Skeletal muscle satellite cell (primary cell): ENCODE measurements around the gene LMF1.

Source experiments
- H3K27me3 ChIP-seq: 2 replicates; pipeline ENCODE4 v1.7.0; 2013; ENCODE audit warnings: low read length; ENCODE audit not compliant: control insufficient read depth, insufficient read depth
- H3K36me3 ChIP-seq: 2 replicates; pipeline ENCODE4 v1.7.0; 2013; ENCODE audit warnings: mild to moderate bottlenecking, control low read depth, low read length; ENCODE audit not compliant: insufficient read depth
- H3K4me1 ChIP-seq: 2 replicates; pipeline ENCODE4 v1.7.0; 2013; ENCODE audit warnings: low read length; ENCODE audit not compliant: control insufficient read depth, insufficient read depth
- H3K4me2 ChIP-seq: 2 replicates; pipeline ENCODE4 v1.7.0; 2013; ENCODE audit warnings: mild to moderate bottlenecking, low read length
- H3K4me3 ChIP-seq: 2 replicates; pipeline ENCODE4 v1.7.0; 2013; ENCODE audit warnings: low read length
- H3K9ac ChIP-seq: 2 replicates; pipeline ENCODE4 v1.7.0; 2013; ENCODE audit warnings: mild to moderate bottlenecking, low read depth, low read length, moderate library complexity
- H3K9me3 ChIP-seq: replicated peaks from 2 replicates; pipeline ENCODE4 v1.7.0; 2013; ENCODE audit warnings: mild to moderate bottlenecking, control low read depth, low read length

Gene LMF1

DNA sequence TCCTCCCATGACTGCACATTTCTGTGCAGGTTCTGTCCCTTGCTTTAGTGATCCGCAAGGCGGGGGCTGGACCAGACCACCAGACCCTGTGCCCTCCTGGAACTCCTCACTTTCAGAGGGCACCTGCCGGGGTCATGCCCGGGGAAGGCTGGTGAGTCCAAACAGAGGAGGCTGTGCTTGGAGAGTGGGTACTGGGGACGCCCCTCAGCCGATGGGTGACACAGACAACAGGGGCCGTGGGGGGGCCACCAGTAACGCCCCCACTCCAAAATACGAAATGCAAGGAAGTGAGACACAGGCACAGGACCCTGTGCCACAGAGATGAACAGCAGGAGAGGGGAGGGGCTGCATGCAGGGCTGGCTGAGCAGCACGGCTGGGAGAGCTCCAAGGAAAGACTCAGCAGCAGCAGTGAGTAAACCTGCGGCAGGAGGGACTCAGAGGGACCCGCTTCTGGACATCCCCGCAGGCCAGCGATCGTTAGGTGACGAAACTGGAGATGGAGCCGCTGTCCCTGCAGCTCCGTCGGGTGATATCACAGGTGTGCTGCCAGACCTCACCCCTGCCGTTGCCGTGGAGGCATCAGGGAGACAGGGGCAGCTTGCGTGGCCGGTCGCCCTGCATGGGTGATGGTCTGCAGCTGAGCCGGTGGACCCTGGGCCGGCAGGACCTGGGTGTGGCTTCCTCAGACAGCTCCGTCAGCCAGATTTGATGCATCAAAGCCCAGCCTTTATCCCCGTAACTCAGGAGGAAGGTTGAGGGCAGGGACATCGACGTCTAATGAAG lies 99.0 kb downstream of the LMF1 start:
- H3K4me1 ChIP-seq = no peaks in the 10 kb centered on the region
- no peaks in the 10 kb centered on the region for H3K27me3 ChIP-seq
- H3K4me2 ChIP-seq = no peak overlapping the region
- H3K9me3 ChIP-seq = no peaks in the 10 kb centered on the region
- peaks cover 3% of the 10 kb centered on the region for H3K36me3 ChIP-seq
- H3K9ac ChIP-seq = no peak overlapping the region
- H3K4me3 ChIP-seq = no peak overlapping the region

DNA sequence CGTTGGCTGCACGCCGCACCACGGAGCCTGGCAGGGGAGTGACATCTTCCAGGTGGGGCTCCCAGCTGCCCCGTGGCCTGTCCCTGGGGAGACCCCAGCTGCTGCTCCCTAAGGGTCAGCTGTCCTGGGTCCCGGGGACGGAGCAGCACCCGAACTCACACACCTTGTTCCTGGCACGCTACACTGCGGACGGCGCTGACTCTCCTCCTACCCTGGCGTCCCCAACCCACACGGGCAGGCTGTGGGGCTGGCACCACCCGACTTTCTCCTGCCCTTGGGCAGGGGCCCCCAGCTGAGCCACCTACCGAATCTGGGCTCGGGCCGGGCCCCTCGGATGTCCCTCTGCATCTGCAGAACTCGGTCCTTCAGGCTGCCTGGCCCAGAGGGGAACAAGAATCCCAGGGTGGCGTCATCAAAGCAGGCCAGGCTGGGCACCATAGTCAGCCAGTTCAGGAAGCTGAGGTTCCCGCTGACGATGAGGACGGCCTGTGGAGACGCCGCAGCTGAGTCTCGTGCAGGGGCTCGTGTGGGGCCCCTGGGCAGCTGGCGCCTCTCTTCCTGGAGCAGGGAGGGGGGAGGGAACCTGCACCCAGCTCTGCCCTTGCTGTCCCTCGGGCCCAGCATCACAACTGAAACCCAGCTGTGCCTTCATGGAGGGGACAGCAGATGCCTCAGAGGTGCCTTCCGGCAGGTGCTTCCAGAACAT lies 99.8 kb downstream of the LMF1 start:
- H3K4me2 ChIP-seq = no peak overlapping the region
- H3K27me3 ChIP-seq = no peaks in the 10 kb centered on the region
- H3K9me3 ChIP-seq = no peaks in the 10 kb centered on the region
- peaks cover 4% of the 10 kb centered on the region for H3K36me3 ChIP-seq
- H3K4me3 ChIP-seq = no peak overlapping the region
- no peak overlapping the region for H3K9ac ChIP-seq
- no peaks in the 10 kb centered on the region for H3K4me1 ChIP-seq

DNA sequence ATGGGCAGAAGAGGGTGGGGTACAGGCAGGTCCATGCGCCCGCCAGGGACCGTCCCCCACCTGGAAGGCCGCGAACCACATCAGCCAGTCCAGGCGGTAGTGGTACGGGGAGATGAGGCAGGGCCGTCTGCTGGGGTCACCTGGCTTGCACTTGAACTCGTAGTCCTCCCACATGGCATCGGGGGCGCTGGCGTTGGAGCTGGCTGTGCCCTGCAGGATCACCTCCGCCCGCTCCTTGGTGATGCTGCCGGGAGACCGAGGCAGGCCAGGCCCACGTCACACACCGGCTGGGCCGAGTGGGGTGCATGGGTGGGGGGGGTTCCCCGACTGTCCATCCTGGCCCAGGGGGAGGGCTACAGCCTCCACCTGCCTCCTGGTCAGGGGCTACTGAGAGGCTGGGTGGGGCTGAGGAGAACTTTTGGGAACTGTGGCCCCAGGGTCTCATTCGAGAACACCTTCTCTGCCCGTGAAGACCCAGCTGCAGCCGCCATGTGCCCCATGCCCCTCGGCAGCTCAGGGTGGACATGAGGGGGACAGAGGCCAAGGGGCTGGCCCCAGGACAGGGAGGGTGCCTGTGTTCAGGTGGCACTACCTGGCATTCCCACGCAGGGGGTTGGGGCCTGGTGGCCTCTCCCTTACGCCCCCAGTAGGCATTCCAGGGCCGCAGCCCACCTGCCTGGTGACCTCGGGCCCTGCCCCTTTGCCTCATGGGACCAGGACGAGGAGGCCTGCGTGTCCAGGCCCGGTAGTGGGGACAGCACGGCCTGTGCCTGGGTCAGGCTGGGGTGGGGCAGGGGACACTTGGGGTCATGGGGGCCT lies 100.8 kb downstream of the LMF1 start:
- no peak overlapping the region for H3K4me3 ChIP-seq
- no peak overlapping the region for H3K4me2 ChIP-seq
- peaks cover 4% of the 10 kb centered on the region for H3K36me3 ChIP-seq
- H3K27me3 ChIP-seq = no peaks in the 10 kb centered on the region
- no peaks in the 10 kb centered on the region for H3K4me1 ChIP-seq
- H3K9ac ChIP-seq = no peak overlapping the region
- H3K9me3 ChIP-seq = no peaks in the 10 kb centered on the region

DNA sequence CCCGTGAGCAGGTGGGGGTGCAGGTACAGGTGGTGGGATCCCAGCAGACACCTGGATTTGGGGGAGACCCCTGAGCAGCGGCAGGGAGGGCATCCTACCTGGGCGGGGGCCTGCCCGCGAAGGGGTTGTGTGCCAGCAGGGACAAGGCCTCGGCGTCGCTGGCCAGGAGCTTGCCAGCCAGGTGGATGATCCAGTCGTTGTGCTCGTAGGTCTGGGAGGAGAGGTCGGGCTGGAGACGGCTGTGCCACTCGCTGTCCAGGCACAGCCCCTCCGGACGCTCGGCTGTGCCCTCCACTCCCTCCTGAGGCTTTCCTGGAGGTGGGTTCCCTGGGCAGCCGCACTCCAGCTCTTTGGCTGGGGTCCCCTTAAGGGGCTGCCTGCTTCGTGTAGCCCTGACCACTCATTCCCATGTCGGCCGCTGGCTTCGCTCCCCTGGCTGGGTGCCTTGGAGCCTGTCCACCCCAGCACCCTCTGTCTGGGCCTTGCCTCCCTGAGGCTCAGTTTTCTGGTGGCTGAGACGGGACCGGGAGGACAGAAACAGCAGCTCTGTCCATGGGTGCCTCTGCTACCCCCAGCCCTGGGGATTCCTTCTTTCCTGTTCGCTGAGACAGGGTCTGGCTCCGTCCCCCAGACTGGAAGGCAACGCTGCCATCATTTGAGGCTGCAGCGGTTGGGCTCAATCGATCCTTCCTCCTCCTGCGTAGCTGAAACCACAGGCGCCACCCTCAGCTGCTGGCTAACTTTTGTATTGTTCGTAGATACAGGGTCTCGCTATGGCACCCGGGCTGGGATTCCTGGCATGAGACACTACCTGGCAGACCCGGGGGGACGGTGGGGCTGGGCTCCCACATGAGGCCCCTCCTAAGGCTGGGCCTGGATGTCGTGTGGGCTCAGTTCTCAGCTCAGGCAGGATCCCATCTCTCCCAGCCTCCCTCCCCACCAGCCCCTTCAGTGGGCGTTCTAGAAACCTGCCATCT lies 101.7 kb downstream of the LMF1 start:
- Histone ChIP-seq H3K4me2 (no peak overlapping the region), H3K4me3 (no peak overlapping the region), H3K27me3 (no peaks in the 10 kb centered on the region), H3K36me3 (peaks cover 4% of the 10 kb centered on the region), H3K4me1 (no peaks in the 10 kb centered on the region), H3K9me3 (no peaks in the 10 kb centered on the region), H3K9ac (no peak overlapping the region)

DNA sequence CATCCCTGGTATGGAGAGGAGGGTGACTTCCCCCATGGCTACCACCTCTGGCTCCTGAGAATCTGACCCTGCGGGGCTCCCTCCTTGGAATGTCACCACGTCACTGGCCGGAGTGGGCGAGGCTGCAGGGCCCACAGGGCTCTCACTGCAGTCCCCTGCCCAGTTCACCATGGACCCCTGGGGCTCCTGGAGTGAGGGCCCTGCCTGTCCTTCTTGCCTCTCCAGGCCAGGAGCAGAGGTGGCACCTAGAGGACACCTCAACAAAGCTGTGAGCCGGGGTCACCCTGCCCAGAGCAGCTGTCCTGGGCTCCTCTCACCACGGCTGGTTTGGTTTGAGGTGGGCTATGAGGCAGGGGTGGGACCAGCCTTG lies 102.4 kb downstream of the LMF1 start:
- H3K9ac ChIP-seq = no peak overlapping the region
- H3K36me3 ChIP-seq = peaks cover 4% of the 10 kb centered on the region
- no peaks in the 10 kb centered on the region for H3K9me3 ChIP-seq
- H3K4me2 ChIP-seq = no peak overlapping the region
- no peaks in the 10 kb centered on the region for H3K27me3 ChIP-seq
- no peaks in the 10 kb centered on the region for H3K4me1 ChIP-seq
- H3K4me3 ChIP-seq = no peak overlapping the region

DNA sequence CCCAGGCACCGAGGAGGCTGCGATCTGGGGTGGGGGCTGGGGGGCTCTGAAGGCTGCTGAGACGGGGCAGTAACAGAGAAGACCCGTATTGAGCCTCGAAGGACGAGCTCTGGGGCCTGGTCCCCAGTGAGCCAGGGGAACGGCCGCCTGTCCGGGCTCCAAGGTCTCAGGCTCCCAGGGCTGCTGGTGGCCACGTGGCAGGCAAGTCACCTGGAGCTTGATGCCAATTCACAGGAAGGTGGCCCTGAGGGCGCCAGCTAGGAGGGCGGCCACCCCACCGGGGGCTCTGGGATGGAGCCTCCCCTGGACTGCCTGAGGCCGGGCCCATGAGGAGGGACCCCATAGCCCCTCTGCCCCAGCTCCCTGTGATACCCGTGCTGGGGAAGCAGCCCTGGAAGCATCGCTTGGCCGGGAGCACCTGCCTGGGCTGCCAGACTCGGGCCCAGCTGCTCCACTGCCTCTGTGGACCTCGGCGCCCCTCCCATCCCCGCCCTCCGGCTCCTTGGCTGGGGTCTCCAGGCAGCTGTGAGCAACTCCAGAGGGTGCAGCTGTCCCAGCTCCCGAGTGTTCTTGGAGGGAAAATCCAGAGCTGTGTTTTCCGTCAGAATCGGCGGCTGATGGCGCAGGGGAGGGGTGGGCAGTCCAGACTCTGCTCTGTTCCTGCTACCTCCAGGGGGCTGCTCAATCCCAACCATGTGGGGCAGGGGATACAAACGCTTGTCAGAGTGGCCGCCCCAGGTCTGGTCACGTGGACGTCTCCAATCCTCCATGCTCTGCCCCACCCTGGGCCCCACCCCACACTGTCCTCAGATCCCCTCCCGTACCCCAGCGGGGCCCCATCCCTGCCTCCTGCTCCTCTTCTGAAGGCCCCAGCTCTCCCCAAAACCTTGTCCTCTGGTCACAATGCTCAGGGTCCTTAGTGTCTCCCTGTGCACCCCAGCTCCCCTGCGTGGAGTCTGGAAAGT lies 103.1 kb downstream of the LMF1 start:
- no peaks in the 10 kb centered on the region for H3K9me3 ChIP-seq
- no peaks in the 10 kb centered on the region for H3K4me1 ChIP-seq
- peaks cover 4% of the 10 kb centered on the region for H3K36me3 ChIP-seq
- H3K4me2 ChIP-seq = no peak overlapping the region
- H3K27me3 ChIP-seq = no peaks in the 10 kb centered on the region
- H3K9ac ChIP-seq = no peak overlapping the region
- no peak overlapping the region for H3K4me3 ChIP-seq

DNA sequence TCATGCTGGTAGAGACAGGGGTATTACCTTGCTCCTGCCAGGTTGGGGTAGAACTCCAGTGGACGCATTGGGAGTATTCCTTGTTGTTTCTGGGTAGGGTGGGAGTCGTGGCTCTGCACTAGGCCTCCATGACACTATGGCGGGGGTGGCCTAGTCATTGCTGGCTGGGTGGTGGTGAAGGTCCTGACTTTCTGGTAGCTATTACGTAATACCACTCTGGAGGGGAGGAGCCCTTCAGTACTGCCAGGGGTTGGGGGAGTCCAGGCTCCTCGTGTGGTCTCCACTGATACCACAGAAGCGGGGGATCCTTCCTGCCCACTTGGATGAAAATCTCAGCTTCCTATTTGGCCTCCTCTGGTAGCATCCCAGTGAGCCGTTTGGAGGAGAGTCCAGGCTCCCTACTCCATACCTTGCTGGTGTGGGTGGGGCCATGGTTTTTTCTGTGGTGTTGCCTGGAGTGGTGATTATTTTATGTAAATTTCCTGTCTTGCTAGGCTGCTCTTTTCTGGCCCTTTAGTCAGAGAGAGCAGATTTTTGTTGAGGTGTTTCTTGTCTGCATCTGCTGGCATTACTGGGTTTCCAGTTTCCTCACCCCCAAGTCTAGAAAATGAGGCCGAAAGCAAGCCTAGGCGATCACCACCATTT lies 104.4 kb downstream of the LMF1 start:
- no peak overlapping the region for H3K4me3 ChIP-seq
- H3K9me3 ChIP-seq = no peaks in the 10 kb centered on the region
- H3K9ac ChIP-seq = no peak overlapping the region
- peaks cover 4% of the 10 kb centered on the region for H3K36me3 ChIP-seq
- H3K4me2 ChIP-seq = no peak overlapping the region
- no peaks in the 10 kb centered on the region for H3K27me3 ChIP-seq
- H3K4me1 ChIP-seq = no peaks in the 10 kb centered on the region

DNA sequence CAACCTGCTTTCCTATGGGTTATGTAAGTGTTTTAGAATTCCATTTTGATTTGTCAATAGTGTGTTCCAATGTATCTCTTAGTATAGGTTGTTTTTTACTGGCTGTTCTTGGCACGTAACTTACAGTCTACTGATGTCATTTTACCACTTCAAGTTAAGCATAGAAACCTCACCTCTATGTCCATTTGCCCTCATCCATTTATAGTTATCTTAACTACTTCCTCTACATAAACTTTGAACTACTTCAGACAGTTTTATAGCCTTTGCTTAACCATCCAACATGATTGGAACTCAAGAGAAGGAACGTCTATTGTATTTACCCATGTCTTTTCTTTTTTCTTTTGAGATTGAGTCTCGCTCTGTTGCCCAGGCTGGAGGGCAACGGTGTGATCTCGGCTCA lies 105.8 kb downstream of the LMF1 start:
- Histone ChIP-seq H3K9me3 (no peaks in the 10 kb centered on the region), H3K36me3 (peaks cover 4% of the 10 kb centered on the region), H3K4me1 (no peaks in the 10 kb centered on the region), H3K27me3 (no peaks in the 10 kb centered on the region), H3K9ac (no peak overlapping the region), H3K4me3 (no peak overlapping the region), H3K4me2 (no peak overlapping the region)

DNA sequence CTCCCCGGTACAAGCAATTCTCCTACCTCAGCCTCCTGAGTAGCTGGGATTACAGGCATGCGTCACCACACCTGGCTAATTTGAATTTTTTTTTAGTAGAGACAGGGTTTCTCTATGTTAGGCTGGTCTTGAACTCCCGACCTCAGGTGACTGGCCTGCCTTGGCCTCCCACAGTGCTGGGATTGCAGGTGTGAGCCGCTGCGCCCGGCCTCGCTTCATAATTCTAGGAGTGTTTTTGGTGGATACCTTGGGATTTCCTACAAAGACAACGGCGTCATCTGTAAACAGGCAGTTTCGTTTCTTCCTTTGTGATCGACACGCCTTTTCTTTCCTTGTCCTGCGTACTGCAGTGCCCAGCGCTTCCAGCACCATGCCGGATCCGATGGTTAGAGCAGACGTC lies 109.3 kb downstream of the LMF1 start:
- no peak overlapping the region for H3K4me2 ChIP-seq
- no peaks in the 10 kb centered on the region for H3K27me3 ChIP-seq
- no peaks in the 10 kb centered on the region for H3K9me3 ChIP-seq
- H3K36me3 ChIP-seq = no peaks in the 10 kb centered on the region
- H3K4me1 ChIP-seq = no peaks in the 10 kb centered on the region
- H3K4me3 ChIP-seq = no peak overlapping the region
- no peak overlapping the region for H3K9ac ChIP-seq

DNA sequence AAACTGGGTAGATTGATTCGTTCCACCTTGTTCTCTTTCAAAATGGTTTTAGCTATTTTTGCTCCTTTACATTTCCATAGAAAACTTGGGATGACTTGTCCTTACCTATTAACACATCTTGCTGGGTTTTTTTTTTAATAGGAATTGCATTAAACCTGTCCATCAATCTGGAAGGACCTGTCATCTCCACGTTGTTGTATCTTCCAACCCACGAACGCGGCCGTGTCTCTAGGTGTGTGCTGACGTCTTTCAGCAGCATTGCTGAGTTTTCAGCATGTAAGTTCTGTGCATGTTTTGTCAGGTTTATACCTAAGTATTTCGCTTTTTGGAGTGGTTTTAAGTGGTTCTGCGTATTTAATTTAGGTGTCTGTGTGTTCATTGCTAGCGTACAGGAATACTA lies 109.9 kb downstream of the LMF1 start:
- H3K9me3 ChIP-seq = no peaks in the 10 kb centered on the region
- H3K4me1 ChIP-seq = no peaks in the 10 kb centered on the region
- no peaks in the 10 kb centered on the region for H3K27me3 ChIP-seq
- no peaks in the 10 kb centered on the region for H3K36me3 ChIP-seq
- no peak overlapping the region for H3K4me2 ChIP-seq
- no peak overlapping the region for H3K9ac ChIP-seq
- H3K4me3 ChIP-seq = no peak overlapping the region
